ENCODE results near the gene TET1. TPM values are rescaled to one million over a fixed set of nuclear protein-coding genes. Genes with fewer than 3 reads are reported as not detected.

Gene TET1
- total RNA-seq, 1 donor from 2014 or later, result 20.4 TPM

- H3K9me3 Mint-ChIP-seq (ENCODE audit: unreplicated experiment), result no peaks in the 10 kb centered on the region
- H3K27ac Mint-ChIP-seq (ENCODE audit: unreplicated experiment), result peak within 1 kb of the TSS; percentile 98
- H3K36me3 Mint-ChIP-seq (ENCODE audit: unreplicated experiment), result peaks cover 14% of the 10 kb centered on the region
- no peak for TF ChIP-seq CTCF (IDR thresholded peaks at IDR 0.05)
- no peaks in the 10 kb centered on the region for H3K27me3 Mint-ChIP-seq (ENCODE audit: unreplicated experiment)
- peak within 1 kb of the TSS; percentile 98 for H3K4me3 Mint-ChIP-seq (ENCODE audit: unreplicated experiment)
- DNase-seq (ENCODE audit: extremely low spot score, unreplicated experiment), result peak; percentile 99
- H3K4me1 Mint-ChIP-seq (ENCODE audit: unreplicated experiment), result peaks cover 12% of the 10 kb centered on the region
Observed at GRCh38 chr10:68720793-68721672, 160.9 kb downstream of the TET1 start, which contains the start of gene CCAR1. Gene CCAR1, plus strand, starts transcription at chr10:68721239. Its CDS starts 1,266 bp downstream, at chr10:68722505.

- DNase-seq (ENCODE audit: extremely low spot score, unreplicated experiment), result no peak
- peak overlapping the region; percentile 98 for H3K4me3 Mint-ChIP-seq (ENCODE audit: unreplicated experiment)
- H3K27ac Mint-ChIP-seq (ENCODE audit: unreplicated experiment), result peak overlapping the region; percentile 98
- no peaks in the 10 kb centered on the region for H3K9me3 Mint-ChIP-seq (ENCODE audit: unreplicated experiment)
- TF ChIP-seq CTCF (IDR thresholded peaks at IDR 0.05), result no peak
- no peaks in the 10 kb centered on the region for H3K27me3 Mint-ChIP-seq (ENCODE audit: unreplicated experiment)
- H3K36me3 Mint-ChIP-seq (ENCODE audit: unreplicated experiment), result peaks cover 17% of the 10 kb centered on the region
- H3K4me1 Mint-ChIP-seq (ENCODE audit: unreplicated experiment), result peaks cover 14% of the 10 kb centered on the region
Observed at GRCh38 chr10:68721673-68722335, 161.7 kb downstream of the TET1 start.

GRCh38 chr10:68725016-68725415, 164.9 kb downstream of the TET1 start:
- Mint-ChIP-seq H3K4me3 (ENCODE audit: unreplicated experiment) (no peak overlapping the region), H3K27me3 (ENCODE audit: unreplicated experiment) (no peaks in the 10 kb centered on the region)

GRCh38 chr10:68727146-68727545, 167.0 kb downstream of the TET1 start:
- Mint-ChIP-seq H3K9me3 (ENCODE audit: unreplicated experiment) (no peaks in the 10 kb centered on the region), H3K27me3 (ENCODE audit: unreplicated experiment) (no peaks in the 10 kb centered on the region), H3K4me1 (ENCODE audit: unreplicated experiment) (peaks cover 9% of the 10 kb centered on the region), H3K27ac (ENCODE audit: unreplicated experiment) (no peak overlapping the region), H3K4me3 (ENCODE audit: unreplicated experiment) (no peak overlapping the region), H3K36me3 (ENCODE audit: unreplicated experiment) (peaks cover 41% of the 10 kb centered on the region)
- no peak for TF ChIP-seq CTCF (IDR thresholded peaks at IDR 0.05)
- DNase-seq (ENCODE audit: extremely low spot score, unreplicated experiment), result no peak

More at GRCh38 chr10:68725016-68725415, 164.9 kb downstream of the TET1 start:
- Mint-ChIP-seq H3K4me1 (ENCODE audit: unreplicated experiment) (peaks cover 14% of the 10 kb centered on the region), H3K27ac (ENCODE audit: unreplicated experiment) (no peak overlapping the region), H3K9me3 (ENCODE audit: unreplicated experiment) (no peaks in the 10 kb centered on the region), H3K36me3 (ENCODE audit: unreplicated experiment) (peaks cover 33% of the 10 kb centered on the region)
- no peak for DNase-seq (ENCODE audit: extremely low spot score, unreplicated experiment)
- no peak for TF ChIP-seq CTCF (IDR thresholded peaks at IDR 0.05)

GRCh38 chr10:68732651-68733050, 172.5 kb downstream of the TET1 start:
- Mint-ChIP-seq H3K36me3 (ENCODE audit: unreplicated experiment) (peaks cover 50% of the 10 kb centered on the region), H3K27me3 (ENCODE audit: unreplicated experiment) (no peaks in the 10 kb centered on the region), H3K9me3 (ENCODE audit: unreplicated experiment) (no peaks in the 10 kb centered on the region), H3K27ac (ENCODE audit: unreplicated experiment) (no peak overlapping the region), H3K4me1 (ENCODE audit: unreplicated experiment) (no peaks in the 10 kb centered on the region), H3K4me3 (ENCODE audit: unreplicated experiment) (no peak overlapping the region)
- DNase-seq (ENCODE audit: extremely low spot score, unreplicated experiment), result no peak
- no peak for TF ChIP-seq CTCF (IDR thresholded peaks at IDR 0.05)

Measured in osteocyte (in vitro differentiated cells).